Thyroid gland (tissue), 4 donors: ENCODE measurements around the gene ARHGEF10L. TPM values are rescaled to one million over a fixed set of nuclear protein-coding genes. Genes with fewer than 3 reads are reported as not detected.
A peak's percentile ranks its signal among the peaks of the same experiment; 100 is the strongest.

Experiments used
- DNase-seq, 2 donors: peaks; one replicate each; pipeline ENCODE4 v3.0.0-alpha.2; 2019
- H3K27ac ChIP-seq, 3 donors: fragments of 200-600 bp; sonication (generic); 1 replicate in 2 of 3; 2 replicates in 1 of 3; pipeline ENCODE4 v1.5.1; 2016 to 2019; ENCODE audit warnings: mild to moderate bottlenecking in 1 of 3, moderate library complexity in 1 of 3
- H3K27me3 ChIP-seq: fragments of 200-600 bp; sonication (generic); one replicate; pipeline ENCODE4 v1.5.1; 2019
- H3K36me3 ChIP-seq, 2 donors: fragments of 200-600 bp; sonication (generic); one replicate each; pipeline ENCODE4 v1.5.1; 2016 to 2019
- H3K4me1 ChIP-seq, 2 donors: fragments of 200-600 bp; sonication (generic); one replicate each; pipeline ENCODE4 v1.5.1; 2017 to 2019
- H3K4me3 ChIP-seq, 3 donors: fragments of 200-600 bp; sonication (generic); replicated peaks in 1 of 3; 1 replicate in 2 of 3; 2 replicates in 1 of 3; pipeline ENCODE4 v1.5.1; 2016; ENCODE audit warnings: mild to moderate bottlenecking in 1 of 3
- H3K9me3 ChIP-seq: fragments of 200-600 bp; sonication (generic); one replicate; pipeline ENCODE4 v1.5.1; 2017
- POLR2A ChIP-seq, 2 donors: fragments of 450-650 bp; IDR thresholded peaks; one replicate each; pipeline ENCODE4 v1.6.1; 2017; ENCODE audit warnings: antibody characterized with exemption in 2 of 2, mild to moderate bottlenecking in 2 of 2, moderate library complexity in 1 of 2
- WGBS, 2 donors: methylation state at CpG; one replicate each; pipeline ENCODE4 v1.1.5; 2017; 5-methylcytosine and 5-hydroxymethylcytosine counted together
- intact Hi-C: fragments of 100-400 bp; cut with DNase I; formaldehyde crosslinking; loops from one replicate; pipeline ENCODE4 v1.15.1; 2023
- total RNA-seq, 4 donors: library from RNA; depleted of rRNA; stranded (reverse); fragments of >200 nt; gene quantifications; one replicate each; pipeline ENCODE4 v1.2.3, GENCODE V29; 2016
- TF ChIP-seq, protein P1 (sequence below), 6 experiments: fragments of 200-600 bp in 3 of 6; fragments of 450-650 bp in 3 of 6; sonication (generic) in 3 of 6; IDR thresholded peaks; one replicate each; pipeline ENCODE4 v1.5.1; 2016 to 2019; ENCODE audit warnings: antibody characterized with exemption in 6 of 6, mild to moderate bottlenecking in 2 of 6, inconsistent platforms in 1 of 6, moderate library complexity in 1 of 6

The ARHGEF10L gene
- total RNA-seq, 4 donors from 2014 or later = 32.2 to 64.5 (median 51.4) TPM

GRCh38 chr1:17553975-17554700, 14.6 kb downstream of the ARHGEF10L start:
- WGBS, 2 donors = 82 to 84% methylated on average over 8 of the region's 8 CpGs
- Histone ChIP-seq H3K4me1 (peaks cover 13 to 27% of the 10 kb centered on the region in 2 donors), H3K9me3 (no peaks in the 10 kb centered on the region), H3K36me3 (no peaks in the 10 kb centered on the region), H3K4me3 (no peak overlapping the region), H3K27me3 (no peaks in the 10 kb centered on the region), H3K27ac (no peak overlapping the region)
- intact Hi-C loops = no loop called here
- TF ChIP-seq, protein P1, sequence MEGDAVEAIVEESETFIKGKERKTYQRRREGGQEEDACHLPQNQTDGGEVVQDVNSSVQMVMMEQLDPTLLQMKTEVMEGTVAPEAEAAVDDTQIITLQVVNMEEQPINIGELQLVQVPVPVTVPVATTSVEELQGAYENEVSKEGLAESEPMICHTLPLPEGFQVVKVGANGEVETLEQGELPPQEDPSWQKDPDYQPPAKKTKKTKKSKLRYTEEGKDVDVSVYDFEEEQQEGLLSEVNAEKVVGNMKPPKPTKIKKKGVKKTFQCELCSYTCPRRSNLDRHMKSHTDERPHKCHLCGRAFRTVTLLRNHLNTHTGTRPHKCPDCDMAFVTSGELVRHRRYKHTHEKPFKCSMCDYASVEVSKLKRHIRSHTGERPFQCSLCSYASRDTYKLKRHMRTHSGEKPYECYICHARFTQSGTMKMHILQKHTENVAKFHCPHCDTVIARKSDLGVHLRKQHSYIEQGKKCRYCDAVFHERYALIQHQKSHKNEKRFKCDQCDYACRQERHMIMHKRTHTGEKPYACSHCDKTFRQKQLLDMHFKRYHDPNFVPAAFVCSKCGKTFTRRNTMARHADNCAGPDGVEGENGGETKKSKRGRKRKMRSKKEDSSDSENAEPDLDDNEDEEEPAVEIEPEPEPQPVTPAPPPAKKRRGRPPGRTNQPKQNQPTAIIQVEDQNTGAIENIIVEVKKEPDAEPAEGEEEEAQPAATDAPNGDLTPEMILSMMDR (IDR thresholded peaks at IDR 0.05) = no peak
- TF ChIP-seq POLR2A (IDR thresholded peaks at IDR 0.05) = no peak
- no peak for DNase-seq

DNA sequence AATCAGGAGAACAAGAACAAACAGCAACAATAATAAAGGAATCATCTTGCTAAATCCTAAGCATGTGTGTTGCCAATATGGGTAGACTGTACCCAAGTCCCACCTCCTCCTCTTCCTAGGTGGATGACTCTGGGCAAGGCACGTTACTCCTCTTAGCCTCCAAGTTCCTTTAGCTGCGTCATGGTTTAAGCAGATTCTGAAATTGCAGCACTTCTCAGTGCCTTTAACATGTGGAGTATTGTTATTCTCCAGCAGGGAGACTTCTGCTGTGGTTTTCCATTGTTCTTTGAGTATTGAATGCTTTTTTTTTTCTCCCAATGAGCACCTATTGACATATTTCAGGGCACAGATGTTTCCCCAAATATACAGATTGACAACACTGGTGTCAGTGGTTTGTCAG, 15.5 kb downstream of the ARHGEF10L start:
- Histone ChIP-seq H3K4me1 (peaks cover 19 to 35% of the 10 kb centered on the region in 2 donors), H3K27me3 (no peaks in the 10 kb centered on the region), H3K36me3 (no peaks in the 10 kb centered on the region), H3K4me3 (no peak overlapping the region), H3K27ac (no peak overlapping the region), H3K9me3 (no peaks in the 10 kb centered on the region)
- WGBS, 2 donors = 83 to 90% methylated on average over 2 of the region's 2 CpGs
- no peak for DNase-seq
- intact Hi-C loops = no loop called here
- TF ChIP-seq POLR2A (IDR thresholded peaks at IDR 0.05) = no peak
- TF ChIP-seq, protein P1 (IDR thresholded peaks at IDR 0.05) = no peak

GRCh38 chr1:17557986-17558385, 18.5 kb downstream of the ARHGEF10L start:
- no peak for DNase-seq
- intact Hi-C loops = no loop called here
- no peaks in the 10 kb centered on the region for H3K9me3 ChIP-seq
- TF ChIP-seq, protein P1 (IDR thresholded peaks at IDR 0.05) = no peak
- TF ChIP-seq POLR2A (IDR thresholded peaks at IDR 0.05) = no peak
- no peaks in the 10 kb centered on the region for H3K27me3 ChIP-seq
- no peak overlapping the region for H3K27ac ChIP-seq
- H3K4me3 ChIP-seq = no peak overlapping the region
- H3K4me1 ChIP-seq = peaks cover 25 to 43% of the 10 kb centered on the region in 2 donors
- H3K36me3 ChIP-seq = no peaks in the 10 kb centered on the region
- 92 to 94% methylated on average over 7 of the region's 7 CpGs for WGBS, 2 donors

DNA sequence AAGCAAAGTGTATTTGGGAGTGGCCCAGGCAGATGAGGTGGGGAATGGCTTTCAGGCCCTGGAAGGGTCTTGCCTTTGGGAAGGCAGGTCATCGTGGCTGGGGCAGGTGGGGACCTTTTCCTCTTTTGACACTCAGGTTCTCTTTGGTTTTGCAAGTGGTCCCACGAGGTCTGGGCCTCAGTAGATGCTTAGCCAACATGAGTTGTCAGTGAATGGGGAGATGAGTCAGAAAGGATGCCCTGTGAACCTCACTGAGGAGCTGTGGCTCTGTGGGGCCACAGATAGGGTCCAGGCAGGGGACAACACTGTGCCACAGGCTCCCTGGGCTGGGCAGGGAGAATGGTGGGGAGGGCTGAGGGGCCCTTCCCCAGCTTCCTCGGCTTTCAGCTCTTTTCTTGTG, 19.0 kb downstream of the ARHGEF10L start:
- Histone ChIP-seq H3K4me1 (peaks cover 26 to 44% of the 10 kb centered on the region in 2 donors), H3K36me3 (no peaks in the 10 kb centered on the region), H3K27me3 (no peaks in the 10 kb centered on the region), H3K4me3 (no peak overlapping the region), H3K9me3 (no peaks in the 10 kb centered on the region), H3K27ac (peak overlapping the region in 1 of 3 donors; percentile 79)
- intact Hi-C loops = no loop called here
- 80 to 86% methylated on average over 3 of the region's 3 CpGs for WGBS, 2 donors
- DNase-seq = no peak
- TF ChIP-seq, protein P1 (IDR thresholded peaks at IDR 0.05) = no peak
- TF ChIP-seq POLR2A (IDR thresholded peaks at IDR 0.05) = no peak

GRCh38 chr1:17558954-17559614, 19.6 kb downstream of the ARHGEF10L start:
- TF ChIP-seq, protein P1 (IDR thresholded peaks at IDR 0.05) = no peak
- no peak for TF ChIP-seq POLR2A (IDR thresholded peaks at IDR 0.05)
- DNase-seq = no peak
- Histone ChIP-seq H3K4me1 (peaks cover 31 to 49% of the 10 kb centered on the region in 2 donors), H3K9me3 (no peaks in the 10 kb centered on the region), H3K4me3 (no peak overlapping the region), H3K27me3 (no peaks in the 10 kb centered on the region), H3K36me3 (no peaks in the 10 kb centered on the region), H3K27ac (peak overlapping the region; percentile 79 to 90 (median 89))
- WGBS, 2 donors = 82 to 86% methylated on average over 7 to 8 of the region's 8 CpGs
- intact Hi-C loops = no loop called here
